PC-9 (cell line): ENCODE data around the gene MIX23.

Experiments
- CTCF ChIP-seq: fragments of 200-600 bp; sonication (generic); conservative IDR thresholded peaks from 2 replicates; pipeline ENCODE4 v1.6.1; 2017; ENCODE audit warnings: mixed run types, antibody characterized with exemption, mild to moderate bottlenecking, moderate library complexity
- EZH2 ChIP-seq: fragments of 200-600 bp; sonication (generic); IDR thresholded peaks from 2 replicates; pipeline ENCODE4 v1.8.0; 2017; ENCODE audit warnings: antibody characterized with exemption, low read depth

GRCh38 chr3:122350814-122351418 is 32.1 kb downstream of the MIX23 start:
- TF ChIP-seq CTCF (no peak), EZH2 (no peak)
